ENCODE data around the gene CYB5R2. TPM values are rescaled to one million over a fixed set of nuclear protein-coding genes. Genes with fewer than 3 reads are reported as not detected.

The CYB5R2 gene
- total RNA-seq, 1 donor = 32.0 TPM

GRCh38 chr11:7654195-7654705 is 19.1 kb downstream of the CYB5R2 start:
- DNase-seq (ENCODE audit: low read depth) = no peak
- no peak overlapping the region for H3K4me3 ChIP-seq (ENCODE audit: low read depth, low read length)
- no peak for TF ChIP-seq CTCF (IDR thresholded peaks at IDR 0.05; ENCODE audit: insufficient read depth, low read depth, low read length)

GRCh38 chr11:7651700-7652099 is 21.6 kb downstream of the CYB5R2 start:
- H3K4me3 ChIP-seq (ENCODE audit: low read depth, low read length) = no peak overlapping the region
- no peak for TF ChIP-seq CTCF (IDR thresholded peaks at IDR 0.05; ENCODE audit: insufficient read depth, low read depth, low read length)
- no peak for DNase-seq (ENCODE audit: low read depth)

GRCh38 chr11:7651140-7651551 is 22.2 kb downstream of the CYB5R2 start:
- TF ChIP-seq CTCF (IDR thresholded peaks at IDR 0.05; ENCODE audit: insufficient read depth, low read depth, low read length) = no peak
- H3K4me3 ChIP-seq (ENCODE audit: low read depth, low read length) = no peak overlapping the region
- DNase-seq (ENCODE audit: low read depth) = peak; percentile 10

GRCh38 chr11:7648264-7648663 is 25.0 kb downstream of the CYB5R2 start:
- H3K4me3 ChIP-seq (ENCODE audit: low read depth, low read length) = no peak overlapping the region
- DNase-seq (ENCODE audit: low read depth) = no peak
- TF ChIP-seq CTCF (IDR thresholded peaks at IDR 0.05; ENCODE audit: insufficient read depth, low read depth, low read length) = no peak

GRCh38 chr11:7646866-7647265 is 26.4 kb downstream of the CYB5R2 start:
- no peak for DNase-seq (ENCODE audit: low read depth)
- no peak overlapping the region for H3K4me3 ChIP-seq (ENCODE audit: low read depth, low read length)
- TF ChIP-seq CTCF (IDR thresholded peaks at IDR 0.05; ENCODE audit: insufficient read depth, low read depth, low read length) = no peak

- DNase-seq (ENCODE audit: low read depth) = no peak
- no peak for TF ChIP-seq CTCF (IDR thresholded peaks at IDR 0.05; ENCODE audit: insufficient read depth, low read depth, low read length)
- no peak overlapping the region for H3K4me3 ChIP-seq (ENCODE audit: low read depth, low read length)
These were observed 28.1 kb downstream of the CYB5R2 start for GRCh38 chr11:7645206-7645605.

- H3K4me3 ChIP-seq (ENCODE audit: low read depth, low read length) = no peak overlapping the region
- no peak for DNase-seq (ENCODE audit: low read depth)
- TF ChIP-seq CTCF (IDR thresholded peaks at IDR 0.05; ENCODE audit: insufficient read depth, low read depth, low read length) = no peak
These were observed 30.0 kb downstream of the CYB5R2 start for GRCh38 chr11:7643314-7643713.
